Liver (tissue), 3 donors: ENCODE results near the gene PKIG.

ENCODE experiments used
- RAD21 ChIP-seq, 2 donors: IDR thresholded peaks; 2 replicates each; pipeline ENCODE4 v1.6.1; 2016; ENCODE audit warnings: antibody characterized with exemption in 2 of 2, mild to moderate bottlenecking in 2 of 2
- SP1 ChIP-seq: IDR thresholded peaks from 2 replicates; pipeline ENCODE4 v1.6.1; 2018; ENCODE audit warnings: antibody characterized with exemption, mild to moderate bottlenecking
- YY1 ChIP-seq: IDR thresholded peaks from 2 replicates; pipeline ENCODE4 v1.6.1; 2016; ENCODE audit warnings: antibody characterized with exemption, mild to moderate bottlenecking
- TF ChIP-seq, protein P1 (sequence below): fragments of 150-350 bp; IDR thresholded peaks from 2 replicates; pipeline ENCODE4 v1.5.1; 2017; ENCODE audit warnings: improper control_type of control experiment, low read depth, low read length; ENCODE audit not compliant: missing input control
- TF ChIP-seq, protein P2 (sequence below): IDR thresholded peaks from 2 replicates; pipeline ENCODE4 v1.6.1; 2016; ENCODE audit warnings: antibody characterized with exemption
- donor health status: healthy.
- donor health status: healthy.

DNA sequence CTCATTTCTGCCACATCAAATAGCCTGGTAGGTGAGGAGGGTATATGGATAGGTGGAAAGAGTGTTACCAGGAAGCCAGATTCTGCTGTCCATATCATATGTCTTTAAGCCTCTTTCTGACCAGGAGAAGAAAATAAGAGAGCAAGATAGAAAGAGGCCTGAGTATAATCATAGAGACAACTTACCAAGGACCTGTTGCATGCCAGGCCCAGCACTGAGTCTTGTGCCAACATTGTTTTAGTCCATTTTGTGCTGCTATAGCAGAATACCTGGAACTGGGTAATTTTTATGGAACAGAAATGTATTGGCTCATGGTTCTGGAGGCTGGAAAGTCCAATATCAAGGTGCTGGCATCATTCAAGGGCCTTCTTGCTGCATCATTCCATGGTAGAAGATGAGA, 76.4 kb downstream of the PKIG start:
- no peak for TF ChIP-seq YY1
- TF ChIP-seq, protein P1, sequence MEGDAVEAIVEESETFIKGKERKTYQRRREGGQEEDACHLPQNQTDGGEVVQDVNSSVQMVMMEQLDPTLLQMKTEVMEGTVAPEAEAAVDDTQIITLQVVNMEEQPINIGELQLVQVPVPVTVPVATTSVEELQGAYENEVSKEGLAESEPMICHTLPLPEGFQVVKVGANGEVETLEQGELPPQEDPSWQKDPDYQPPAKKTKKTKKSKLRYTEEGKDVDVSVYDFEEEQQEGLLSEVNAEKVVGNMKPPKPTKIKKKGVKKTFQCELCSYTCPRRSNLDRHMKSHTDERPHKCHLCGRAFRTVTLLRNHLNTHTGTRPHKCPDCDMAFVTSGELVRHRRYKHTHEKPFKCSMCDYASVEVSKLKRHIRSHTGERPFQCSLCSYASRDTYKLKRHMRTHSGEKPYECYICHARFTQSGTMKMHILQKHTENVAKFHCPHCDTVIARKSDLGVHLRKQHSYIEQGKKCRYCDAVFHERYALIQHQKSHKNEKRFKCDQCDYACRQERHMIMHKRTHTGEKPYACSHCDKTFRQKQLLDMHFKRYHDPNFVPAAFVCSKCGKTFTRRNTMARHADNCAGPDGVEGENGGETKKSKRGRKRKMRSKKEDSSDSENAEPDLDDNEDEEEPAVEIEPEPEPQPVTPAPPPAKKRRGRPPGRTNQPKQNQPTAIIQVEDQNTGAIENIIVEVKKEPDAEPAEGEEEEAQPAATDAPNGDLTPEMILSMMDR = no peak
- no peak for TF ChIP-seq RAD21 (IDR thresholded peaks at IDR 0.05)
- TF ChIP-seq, protein P2, sequence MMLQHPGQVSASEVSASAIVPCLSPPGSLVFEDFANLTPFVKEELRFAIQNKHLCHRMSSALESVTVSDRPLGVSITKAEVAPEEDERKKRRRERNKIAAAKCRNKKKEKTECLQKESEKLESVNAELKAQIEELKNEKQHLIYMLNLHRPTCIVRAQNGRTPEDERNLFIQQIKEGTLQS = no peak
- TF ChIP-seq SP1 = no peak
